Measurements from ENCODE around the gene KCNN4. TPM values are rescaled to one million over a fixed set of nuclear protein-coding genes. Genes with fewer than 3 reads are reported as not detected.
A peak's percentile ranks its signal among the peaks of the same experiment; 100 is the strongest.

The KCNN4 gene
- polyA plus RNA-seq, 4 donors, result 1.1 to 2.6 TPM; not detected in 2

- Histone ChIP-seq H3K27ac (ENCODE audit: low read depth in 1 of 3, low read length in 2 of 3) (peak overlapping the region in 2 of 3 donors; percentile 6 to 93), H3K36me3 (ENCODE audit: control insufficient read depth in 3 of 3, insufficient read depth in 2 of 3, low read depth in 1 of 3, low read length in 3 of 3) (peaks cover 4 to 78% (median 6%) of the 10 kb centered on the region in 3 donors), H3K4me3 (ENCODE audit: low read depth in 1 of 3, low read length in 3 of 3) (no peak overlapping the region), H3K27me3 (ENCODE audit: control insufficient read depth in 3 of 3, insufficient read depth in 3 of 3, low read length in 3 of 3) (no peaks in the 10 kb centered on the region), H3K9me3 (ENCODE audit: control insufficient read depth in 2 of 2, insufficient read depth in 1 of 2, low read depth in 1 of 2, low read length in 1 of 2) (no peaks in the 10 kb centered on the region), H3K4me1 (ENCODE audit: control insufficient read depth in 3 of 3, insufficient read depth in 2 of 3, low read depth in 1 of 3, low read length in 2 of 3) (peaks cover 0 to 18% (median 4%) of the 10 kb centered on the region in 3 donors)
- no peak for FAIRE-seq
- DNase-seq, result no peak
- WGBS, 3 donors, result 80 to 88% (median 86%) methylated on average over 10 of the region's 10 CpGs
These were observed 39.5 kb downstream of the KCNN4 start for GRCh38 chr19:43741075-43741825.

DNA sequence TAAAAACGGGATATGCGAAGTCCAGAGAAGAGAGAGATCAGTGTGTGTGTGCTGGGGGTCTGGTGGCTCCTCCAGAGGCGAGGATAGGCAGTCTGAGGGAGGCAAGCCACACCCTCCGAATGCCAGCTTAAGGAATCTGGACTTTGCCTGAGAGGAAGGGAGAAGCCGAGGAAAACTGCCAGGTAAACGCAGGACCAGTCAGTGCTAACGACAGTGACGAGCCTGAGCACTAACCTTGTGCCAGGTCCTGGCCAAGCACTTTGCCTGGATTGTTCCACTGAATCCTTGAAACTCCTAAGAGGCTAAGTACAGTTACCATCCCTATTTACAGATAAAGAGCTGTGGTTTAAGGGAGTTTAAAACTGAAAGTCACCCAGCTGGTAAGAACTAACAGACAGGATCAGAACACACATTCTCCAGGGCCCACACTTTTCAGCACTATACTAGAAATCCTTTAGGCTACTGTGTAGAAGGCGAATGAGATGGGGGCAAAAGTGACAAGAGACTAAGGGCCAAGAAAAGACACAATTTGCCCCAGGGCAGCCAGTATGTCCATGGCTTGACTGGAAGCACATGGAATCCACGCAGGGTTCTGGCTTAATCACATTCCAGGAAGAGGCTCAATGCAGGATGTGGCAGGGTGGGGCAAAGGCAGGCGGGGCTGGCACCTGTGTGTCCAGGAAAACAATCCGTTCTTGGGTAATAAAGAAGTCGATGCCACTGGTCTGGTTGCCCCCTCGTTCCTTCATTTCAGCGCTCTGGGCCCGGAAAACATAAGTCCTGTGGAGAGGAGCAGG lies 41.1 kb downstream of the KCNN4 start:
- no peaks in the 10 kb centered on the region for H3K9me3 ChIP-seq (ENCODE audit: control insufficient read depth in 2 of 2, insufficient read depth in 1 of 2, low read depth in 1 of 2, low read length in 1 of 2)
- H3K27ac ChIP-seq (ENCODE audit: low read depth in 1 of 3, low read length in 2 of 3), result peak overlapping the region; percentile 84 to 93 (median 90)
- DNase-seq (peak; percentile 80 to 97), FAIRE-seq (no peak)
- no peak overlapping the region for H3K4me3 ChIP-seq (ENCODE audit: low read depth in 1 of 3, low read length in 3 of 3)
- H3K36me3 ChIP-seq (ENCODE audit: control insufficient read depth in 3 of 3, insufficient read depth in 2 of 3, low read depth in 1 of 3, low read length in 3 of 3), result peaks cover 5 to 73% (median 6%) of the 10 kb centered on the region in 3 donors
- no peaks in the 10 kb centered on the region for H3K27me3 ChIP-seq (ENCODE audit: control insufficient read depth in 3 of 3, insufficient read depth in 3 of 3, low read length in 3 of 3)
- 24 to 60% (median 40%) methylated on average over 16 of the region's 16 CpGs for WGBS, 3 donors
- H3K4me1 ChIP-seq (ENCODE audit: control insufficient read depth in 3 of 3, insufficient read depth in 2 of 3, low read depth in 1 of 3, low read length in 2 of 3), result peaks cover 0 to 18% (median 4%) of the 10 kb centered on the region in 3 donors

DNA sequence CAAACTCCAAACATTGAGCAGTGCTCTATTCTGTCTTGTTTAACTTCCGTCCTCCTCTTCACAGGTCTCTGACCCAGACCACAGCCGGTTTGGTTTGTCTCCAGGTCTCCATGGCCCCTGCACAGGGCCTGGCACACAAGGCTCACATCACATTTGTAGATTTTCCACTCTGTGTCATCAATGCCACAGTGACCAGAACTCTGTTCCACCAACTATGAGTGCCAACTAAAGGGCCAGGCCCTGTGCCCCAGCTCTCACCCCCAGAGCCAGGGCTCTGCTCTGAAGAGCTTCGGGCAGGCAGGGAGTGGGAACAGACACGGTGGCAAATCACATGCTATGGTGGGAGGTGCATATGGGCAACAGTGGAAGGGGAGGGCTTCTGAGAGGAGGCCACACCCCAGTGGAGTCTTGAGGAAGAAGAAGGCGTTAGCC lies 42.0 kb downstream of the KCNN4 start:
- H3K4me1 ChIP-seq (ENCODE audit: control insufficient read depth in 3 of 3, insufficient read depth in 2 of 3, low read depth in 1 of 3, low read length in 2 of 3), result peaks cover 0 to 18% (median 4%) of the 10 kb centered on the region in 3 donors
- peak overlapping the region; percentile 84 to 93 (median 90) for H3K27ac ChIP-seq (ENCODE audit: low read depth in 1 of 3, low read length in 2 of 3)
- no peaks in the 10 kb centered on the region for H3K9me3 ChIP-seq (ENCODE audit: control insufficient read depth in 2 of 2, insufficient read depth in 1 of 2, low read depth in 1 of 2, low read length in 1 of 2)
- H3K4me3 ChIP-seq (ENCODE audit: low read depth in 1 of 3, low read length in 3 of 3), result no peak overlapping the region
- WGBS, 3 donors, result 43 to 49% (median 47%) methylated on average over 5 of the region's 5 CpGs
- no peaks in the 10 kb centered on the region for H3K27me3 ChIP-seq (ENCODE audit: control insufficient read depth in 3 of 3, insufficient read depth in 3 of 3, low read length in 3 of 3)
- no peak for FAIRE-seq
- peak; percentile 50 to 74 for DNase-seq
- peaks cover 5 to 73% (median 6%) of the 10 kb centered on the region in 3 donors for H3K36me3 ChIP-seq (ENCODE audit: control insufficient read depth in 3 of 3, insufficient read depth in 2 of 3, low read depth in 1 of 3, low read length in 3 of 3)

DNA sequence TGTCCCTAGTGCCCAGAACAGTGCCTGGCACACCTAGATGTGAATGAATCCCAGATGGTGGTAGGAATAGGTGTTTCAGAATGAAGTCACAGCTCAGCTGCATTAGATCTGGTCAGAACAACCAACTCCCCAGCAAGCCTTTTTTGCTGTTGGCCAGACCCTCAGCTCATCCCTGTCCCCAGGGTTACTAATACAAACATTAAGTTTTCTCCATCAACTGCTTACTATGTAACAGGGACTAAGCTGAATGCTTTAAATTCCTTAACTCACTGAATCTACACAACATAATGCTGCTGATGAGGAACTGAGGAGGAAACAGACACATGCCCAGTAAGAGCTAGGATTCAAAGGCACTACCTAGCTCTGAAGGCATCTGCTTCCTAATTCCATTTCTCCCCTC lies 44.8 kb downstream of the KCNN4 start:
- no peak overlapping the region for H3K4me3 ChIP-seq (ENCODE audit: low read depth in 1 of 3, low read length in 3 of 3)
- no peaks in the 10 kb centered on the region for H3K27me3 ChIP-seq (ENCODE audit: control insufficient read depth in 3 of 3, insufficient read depth in 3 of 3, low read length in 3 of 3)
- FAIRE-seq (no peak), DNase-seq (no peak)
- H3K9me3 ChIP-seq (ENCODE audit: control insufficient read depth in 2 of 2, insufficient read depth in 1 of 2, low read depth in 1 of 2, low read length in 1 of 2), result no peaks in the 10 kb centered on the region
- H3K4me1 ChIP-seq (ENCODE audit: control insufficient read depth in 3 of 3, insufficient read depth in 2 of 3, low read depth in 1 of 3, low read length in 2 of 3), result peaks cover 0 to 18% (median 4%) of the 10 kb centered on the region in 3 donors
- no peak overlapping the region for H3K27ac ChIP-seq (ENCODE audit: low read depth in 1 of 3, low read length in 2 of 3)
- H3K36me3 ChIP-seq (ENCODE audit: control insufficient read depth in 3 of 3, insufficient read depth in 2 of 3, low read depth in 1 of 3, low read length in 3 of 3), result peaks cover 3 to 78% (median 19%) of the 10 kb centered on the region in 3 donors

DNA sequence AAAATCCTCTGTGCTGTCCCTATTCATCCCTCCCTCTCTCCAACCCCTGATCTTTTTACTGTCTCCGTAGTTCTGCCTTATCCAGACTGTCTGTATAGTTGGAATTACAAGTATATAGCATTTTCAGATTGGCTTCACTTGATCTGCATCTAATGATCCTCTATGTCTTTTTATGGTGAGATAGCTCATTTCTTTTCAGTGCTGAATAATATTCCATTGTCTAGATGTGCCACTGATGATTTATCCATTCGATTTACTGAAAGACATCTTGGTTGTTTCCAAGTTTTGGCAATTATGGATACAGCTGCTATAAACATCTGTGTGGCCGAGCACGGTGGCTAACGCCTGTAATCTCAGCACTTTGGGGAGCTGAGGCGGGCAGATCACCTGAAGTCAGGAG lies 45.8 kb downstream of the KCNN4 start:
- no peaks in the 10 kb centered on the region for H3K9me3 ChIP-seq (ENCODE audit: control insufficient read depth in 2 of 2, insufficient read depth in 1 of 2, low read depth in 1 of 2, low read length in 1 of 2)
- peaks cover 0 to 14% (median 3%) of the 10 kb centered on the region in 3 donors for H3K4me1 ChIP-seq (ENCODE audit: control insufficient read depth in 3 of 3, insufficient read depth in 2 of 3, low read depth in 1 of 3, low read length in 2 of 3)
- H3K4me3 ChIP-seq (ENCODE audit: low read depth in 1 of 3, low read length in 3 of 3), result no peak overlapping the region
- no peak for DNase-seq
- H3K36me3 ChIP-seq (ENCODE audit: control insufficient read depth in 3 of 3, insufficient read depth in 2 of 3, low read depth in 1 of 3, low read length in 3 of 3), result peaks cover 4 to 76% (median 22%) of the 10 kb centered on the region in 3 donors
- 96 to 97% (median 97%) methylated on average over 6 of the region's 6 CpGs for WGBS, 3 donors
- no peaks in the 10 kb centered on the region for H3K27me3 ChIP-seq (ENCODE audit: control insufficient read depth in 3 of 3, insufficient read depth in 3 of 3, low read length in 3 of 3)
- no peak overlapping the region for H3K27ac ChIP-seq (ENCODE audit: low read depth in 1 of 3, low read length in 2 of 3)
- FAIRE-seq, result no peak

- Histone ChIP-seq H3K36me3 (ENCODE audit: control insufficient read depth in 3 of 3, insufficient read depth in 2 of 3, low read depth in 1 of 3, low read length in 3 of 3) (peaks cover 4 to 73% (median 22%) of the 10 kb centered on the region in 3 donors), H3K9me3 (ENCODE audit: control insufficient read depth in 2 of 2, insufficient read depth in 1 of 2, low read depth in 1 of 2, low read length in 1 of 2) (no peaks in the 10 kb centered on the region), H3K27me3 (ENCODE audit: control insufficient read depth in 3 of 3, insufficient read depth in 3 of 3, low read length in 3 of 3) (no peaks in the 10 kb centered on the region), H3K27ac (ENCODE audit: low read depth in 1 of 3, low read length in 2 of 3) (no peak overlapping the region), H3K4me3 (ENCODE audit: low read depth in 1 of 3, low read length in 3 of 3) (no peak overlapping the region), H3K4me1 (ENCODE audit: control insufficient read depth in 3 of 3, insufficient read depth in 2 of 3, low read depth in 1 of 3, low read length in 2 of 3) (no peaks in the 10 kb centered on the region)
- WGBS, 3 donors, result 83 to 94% (median 93%) methylated on average over 1 of the region's 1 CpG
- DNase-seq, result no peak
- FAIRE-seq, result no peak
These were observed 48.9 kb downstream of the KCNN4 start for GRCh38 chr19:43731846-43732245.

GRCh38 chr19:43731346-43731745 lies 49.4 kb downstream of the KCNN4 start:
- Histone ChIP-seq H3K4me1 (ENCODE audit: control insufficient read depth in 3 of 3, insufficient read depth in 2 of 3, low read depth in 1 of 3, low read length in 2 of 3) (no peaks in the 10 kb centered on the region), H3K27ac (ENCODE audit: low read depth in 1 of 3, low read length in 2 of 3) (no peak overlapping the region), H3K36me3 (ENCODE audit: control insufficient read depth in 3 of 3, insufficient read depth in 2 of 3, low read depth in 1 of 3, low read length in 3 of 3) (peaks cover 4 to 68% (median 17%) of the 10 kb centered on the region in 3 donors), H3K9me3 (ENCODE audit: control insufficient read depth in 2 of 2, insufficient read depth in 1 of 2, low read depth in 1 of 2, low read length in 1 of 2) (no peaks in the 10 kb centered on the region), H3K27me3 (ENCODE audit: control insufficient read depth in 3 of 3, insufficient read depth in 3 of 3, low read length in 3 of 3) (no peaks in the 10 kb centered on the region), H3K4me3 (ENCODE audit: low read depth in 1 of 3, low read length in 3 of 3) (no peak overlapping the region)
- WGBS, 3 donors, result 89 to 94% (median 91%) methylated on average over 14 of the region's 14 CpGs
- FAIRE-seq (no peak), DNase-seq (no peak)

GRCh38 chr19:43729919-43730318 lies 50.9 kb downstream of the KCNN4 start:
- WGBS, 3 donors, result 82 to 90% (median 88%) methylated on average over 5 of the region's 5 CpGs
- Histone ChIP-seq H3K9me3 (ENCODE audit: control insufficient read depth in 2 of 2, insufficient read depth in 1 of 2, low read depth in 1 of 2, low read length in 1 of 2) (no peaks in the 10 kb centered on the region), H3K4me1 (ENCODE audit: control insufficient read depth in 3 of 3, insufficient read depth in 2 of 3, low read depth in 1 of 3, low read length in 2 of 3) (no peaks in the 10 kb centered on the region), H3K36me3 (ENCODE audit: control insufficient read depth in 3 of 3, insufficient read depth in 2 of 3, low read depth in 1 of 3, low read length in 3 of 3) (peaks cover 2 to 59% (median 17%) of the 10 kb centered on the region in 3 donors), H3K27me3 (ENCODE audit: control insufficient read depth in 3 of 3, insufficient read depth in 3 of 3, low read length in 3 of 3) (no peaks in the 10 kb centered on the region), H3K27ac (ENCODE audit: low read depth in 1 of 3, low read length in 2 of 3) (no peak overlapping the region), H3K4me3 (ENCODE audit: low read depth in 1 of 3, low read length in 3 of 3) (no peak overlapping the region)
- no peak for DNase-seq
- FAIRE-seq, result no peak
